HepG2 (cell line): ENCODE measurements around the gene EPHA2. TPM values are rescaled to one million over a fixed set of nuclear protein-coding genes. Genes with fewer than 3 reads are reported as not detected.

Experiments
- ADNP ChIP-seq: sonication (generic); formaldehyde crosslinking; IDR thresholded peaks from 2 replicates; pipeline ENCODE4 v1.4.0; 2020; ENCODE audit warnings: missing genetic modification reagents
- CBX2 ChIP-seq, 2 experiments: fragments of 200-600 bp in 1 of 2; sonication (generic); formaldehyde crosslinking in 1 of 2; IDR thresholded peaks; 2 replicates each; pipeline versions ENCODE4 v1.7.0 to v1.8.1; 2018 to 2022; ENCODE audit warnings: low read depth in 2 of 2, low read length in 1 of 2, mild to moderate bottlenecking in 1 of 2, missing genetic modification reagents in 1 of 2
- DMAP1 ChIP-seq: IDR thresholded peaks from 2 replicates; pipeline ENCODE4 v1.6.1; 2016
- FOXA1 ChIP-seq, 2 experiments: fragments of 450-650 bp in 1 of 2; sonication (generic) in 1 of 2; formaldehyde crosslinking in 1 of 2; IDR thresholded peaks; 2 replicates each; pipeline versions ENCODE4 v1.4.0 to v1.6.1; 2016 to 2020; ENCODE audit warnings: missing genetic modification reagents in 1 of 2
- FOXK1 ChIP-seq: sonication (generic); formaldehyde crosslinking; IDR thresholded peaks from 2 replicates; pipeline ENCODE4 v1.4.0; 2020; ENCODE audit warnings: low read depth, missing genetic modification reagents, borderline replicate concordance
- HNRNPK ChIP-seq: fragments of 200-400 bp; formaldehyde crosslinking; IDR thresholded peaks from 2 replicates; pipeline ENCODE4 v1.6.1; 2018; ENCODE audit warnings: low read length, low read depth, moderate library complexity, mild to moderate bottlenecking; ENCODE audit not compliant: poor library complexity, severe bottlenecking
- IRX3 ChIP-seq: sonication (generic); formaldehyde crosslinking; IDR thresholded peaks from 2 replicates; pipeline ENCODE4 v1.8.1; 2023; ENCODE audit warnings: mild to moderate bottlenecking, low read depth, missing genetic modification reagents, borderline replicate concordance
- KLF12 ChIP-seq: sonication (generic); formaldehyde crosslinking; IDR thresholded peaks from 2 replicates; pipeline ENCODE4 v1.4.0; 2020; ENCODE audit warnings: missing genetic modification reagents, borderline replicate concordance
- MAFK ChIP-seq, 2 experiments: IDR thresholded peaks in 1 of 2; conservative IDR thresholded peaks in 1 of 2; 2 replicates each; pipeline ENCODE4 v1.6.1; 2011; ENCODE audit warnings: improper control_type of control experiment in 2 of 2, low read length in 2 of 2
- MED13 ChIP-seq: sonication (generic); formaldehyde crosslinking; IDR thresholded peaks from 2 replicates; pipeline ENCODE4 v1.5.0; 2020; ENCODE audit warnings: missing genetic modification reagents
- SNAI1 ChIP-seq: sonication (generic); formaldehyde crosslinking; IDR thresholded peaks from 2 replicates; pipeline ENCODE4 v1.5.0; 2020; ENCODE audit warnings: mild to moderate bottlenecking, missing genetic modification reagents, borderline replicate concordance
- SP1 ChIP-seq, 2 experiments: fragments of 450-650 bp in 1 of 2; sonication (generic) in 1 of 2; formaldehyde crosslinking in 1 of 2; IDR thresholded peaks; 2 replicates each; pipeline versions ENCODE4 v1.4.0 to v1.6.1; 2016 to 2020; ENCODE audit warnings: missing genetic modification reagents in 1 of 2
- STAT5B ChIP-seq: sonication (generic); formaldehyde crosslinking; IDR thresholded peaks from 2 replicates; pipeline ENCODE4 v1.4.0; 2020; ENCODE audit warnings: missing genetic modification reagents
- TBX3 ChIP-seq: fragments of 450-650 bp; IDR thresholded peaks from 2 replicates; pipeline ENCODE4 v1.6.1; 2017; ENCODE audit warnings: antibody characterized with exemption, mild to moderate bottlenecking, inconsistent platforms, borderline replicate concordance
- ZBTB1 ChIP-seq: sonication (generic); formaldehyde crosslinking; IDR thresholded peaks from 2 replicates; pipeline ENCODE4 v1.4.0; 2020; ENCODE audit warnings: missing genetic modification reagents, borderline replicate concordance
- ZNF180 ChIP-seq: sonication (generic); formaldehyde crosslinking; IDR thresholded peaks from 2 replicates; pipeline ENCODE4 v1.4.0; 2020; ENCODE audit warnings: low read depth, missing genetic modification reagents, borderline replicate concordance
- ZNF543 ChIP-seq: sonication (generic); formaldehyde crosslinking; IDR thresholded peaks from 2 replicates; pipeline ENCODE4 v1.4.0; 2020; ENCODE audit warnings: mild to moderate bottlenecking, missing genetic modification reagents
- ZNF562 ChIP-seq: sonication (generic); formaldehyde crosslinking; IDR thresholded peaks from 2 replicates; pipeline ENCODE4 v1.8.0; 2022; ENCODE audit warnings: missing genetic modification reagents, borderline replicate concordance
- ZNF747 ChIP-seq: sonication (generic); formaldehyde crosslinking; IDR thresholded peaks from 2 replicates; pipeline ENCODE4 v1.8.1; 2023; ENCODE audit warnings: missing genetic modification reagents, mild to moderate bottlenecking, borderline replicate concordance
- polyA plus RNA-seq, 8 experiments: library from polyadenylated mRNA; depleted of rRNA in 3 of 8; stranded (reverse) in 7 of 8; unstranded in 1 of 8; fragments of >200 nt; fragmentation: Illumina TruSeq in 4 of 8; extraction: Trizol in 4 of 8; gene quantifications; 2 replicates each; pipeline versions ENCODE4 v1.2.1 to v1.2.3, GENCODE V29; 2011 to 2016; ENCODE audit warnings: low read depth in 4 of 8, missing spikeins in 1 of 8, mixed read lengths in 1 of 8; ENCODE audit not compliant: insufficient read depth in 1 of 8
- total RNA-seq, 5 experiments: library from RNA; depleted of rRNA; stranded (reverse); fragments of >200 nt; fragmentation: Illumina TruSeq; extraction: Trizol; gene quantifications; 2 replicates each; pipeline ENCODE4 v1.2.3, GENCODE V29; 2016; ENCODE audit warnings: low read depth in 1 of 5
- TF ChIP-seq, protein P1 (sequence below): sonication (generic); formaldehyde crosslinking; IDR thresholded peaks from 2 replicates; pipeline ENCODE4 v1.8.0; 2022; ENCODE audit warnings: mild to moderate bottlenecking, missing genetic modification reagents, borderline replicate concordance
- TF ChIP-seq, protein P2 (sequence below): sonication (generic); formaldehyde crosslinking; IDR thresholded peaks from 2 replicates; pipeline ENCODE4 v1.8.1; 2023; ENCODE audit warnings: mild to moderate bottlenecking, missing genetic modification reagents, borderline replicate concordance
- TF ChIP-seq, protein P3 (sequence below): sonication (generic); formaldehyde crosslinking; IDR thresholded peaks from 2 replicates; pipeline ENCODE4 v1.8.0; 2022; ENCODE audit warnings: mild to moderate bottlenecking, missing genetic modification reagents; ENCODE audit not compliant: insufficient replicate concordance
- TF ChIP-seq, protein P4 (sequence below): sonication (generic); formaldehyde crosslinking; IDR thresholded peaks from 2 replicates; pipeline ENCODE4 v1.4.0; 2020; ENCODE audit warnings: mild to moderate bottlenecking, missing genetic modification reagents
- TF ChIP-seq, protein P5 (sequence below): sonication (generic); formaldehyde crosslinking; IDR thresholded peaks from 2 replicates; pipeline ENCODE4 v1.4.0; 2020; ENCODE audit warnings: mild to moderate bottlenecking, missing genetic modification reagents

Gene EPHA2
- total and polyA plus RNA-seq, 2 of the 13 experiments (the other 11 are each of a cell fraction or from before 2014, with no cell fraction given) = 33.6 to 53.6 TPM

DNA sequence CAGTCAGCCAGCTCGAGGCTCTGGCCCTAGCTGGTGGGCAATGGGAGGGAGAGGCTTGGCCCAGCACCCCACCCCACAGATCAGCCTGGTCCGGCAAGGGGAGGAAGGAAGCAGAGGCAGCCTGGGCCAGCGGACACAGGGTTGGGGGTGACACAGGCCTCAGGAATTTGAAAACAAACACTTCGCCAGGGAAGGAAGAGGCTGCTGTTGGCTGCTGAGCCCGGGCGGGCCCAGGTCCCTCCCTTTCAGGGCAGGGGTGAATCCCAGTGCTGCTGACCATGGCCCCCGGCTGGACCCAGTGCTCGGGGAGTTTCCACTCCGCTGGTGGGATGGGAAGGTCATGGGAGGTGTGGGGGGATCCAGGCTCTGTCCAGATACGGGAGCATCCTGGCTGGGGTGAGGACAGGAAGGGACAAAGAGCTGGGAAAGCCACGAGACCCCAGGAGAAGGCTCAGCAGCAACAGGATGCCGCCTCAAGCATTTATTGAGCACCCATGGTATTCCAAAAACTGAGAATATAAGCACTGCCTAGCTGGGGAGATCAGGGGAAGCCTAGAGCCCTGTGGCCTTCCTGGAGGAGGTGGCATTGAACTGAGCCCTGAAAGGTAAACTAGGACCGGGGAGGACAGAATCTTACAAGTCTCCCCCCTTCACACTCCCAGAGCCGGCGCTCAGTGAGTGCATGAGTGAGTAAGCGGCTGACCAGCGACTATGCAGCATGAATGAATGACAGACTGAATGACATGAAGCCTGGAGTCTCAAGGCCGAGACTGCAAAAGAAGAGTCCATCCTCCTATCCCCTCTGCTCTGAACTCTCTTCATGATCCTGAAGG, 26.2 kb upstream of the EPHA2 start (continued):
- TF ChIP-seq ZNF747 (no peak), STAT5B (no peak), SP1 (IDR thresholded peaks at IDR 0.05) (no peak), SP1 (CRISPR knock-in tag; IDR thresholded peaks at IDR 0.05) (no peak), ZNF543 (CRISPR knock-in tag) (no peak), ADNP (CRISPR knock-in tag) (no peak), DMAP1 (CRISPR knock-in tag) (peak; percentile 26; the same call in 1 of the 2 replicates), SNAI1 (CRISPR knock-in tag) (no peak), FOXK1 (CRISPR knock-in tag) (0 out of 2 replicates have a peak, but pooled peaks have one; percentile 31), MED13 (CRISPR knock-in tag) (no peak), MAFK (conservative IDR thresholded peaks at IDR 0.05 in 1 of 2, IDR thresholded peaks at IDR 0.05 in 1 of 2; ENCODE audit: low read length in 2 of 2) (no peak), IRX3 (no peak), FOXA1 (IDR thresholded peaks at IDR 0.05) (no peak), FOXA1 (CRISPR knock-in tag; IDR thresholded peaks at IDR 0.05) (peak; percentile 75), ZNF562 (CRISPR knock-in tag) (no peak), TBX3 (no peak), CBX2 (IDR thresholded peaks at IDR 0.05; ENCODE audit: low read depth, low read length) (no peak), CBX2 (CRISPR knock-in tag; IDR thresholded peaks at IDR 0.05; ENCODE audit: low read depth) (no peak), KLF12 (CRISPR knock-in tag) (no peak), ZNF180 (no peak), HNRNPK (no peak), ZBTB1 (CRISPR knock-in tag) (no peak)
- TF ChIP-seq, protein P1, sequence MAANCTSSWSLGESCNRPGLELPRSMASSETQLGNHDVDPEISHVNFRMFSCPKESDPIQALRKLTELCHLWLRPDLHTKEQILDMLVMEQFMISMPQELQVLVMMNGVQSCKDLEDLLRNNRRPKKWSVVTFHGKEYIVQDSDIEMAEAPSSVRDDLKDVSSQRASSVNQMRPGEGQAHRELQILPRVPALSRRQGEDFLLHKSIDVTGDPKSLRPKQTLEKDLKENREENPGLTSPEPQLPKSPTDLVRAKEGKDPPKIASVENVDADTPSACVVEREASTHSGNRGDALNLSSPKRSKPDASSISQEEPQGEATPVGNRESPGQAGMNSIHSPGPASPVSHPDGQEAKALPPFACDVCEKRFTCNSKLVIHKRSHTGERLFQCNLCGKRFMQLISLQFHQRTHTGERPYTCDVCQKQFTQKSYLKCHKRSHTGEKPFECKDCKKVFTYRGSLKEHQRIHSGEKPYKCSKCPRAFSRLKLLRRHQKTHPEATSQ (CRISPR knock-in tag) = no peak
- TF ChIP-seq, protein P2, sequence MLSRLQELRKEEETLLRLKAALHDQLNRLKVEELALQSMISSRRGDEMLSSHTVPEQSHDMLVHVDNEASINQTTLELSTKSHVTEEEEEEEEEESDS (CRISPR knock-in tag) = no peak
- TF ChIP-seq, protein P3, sequence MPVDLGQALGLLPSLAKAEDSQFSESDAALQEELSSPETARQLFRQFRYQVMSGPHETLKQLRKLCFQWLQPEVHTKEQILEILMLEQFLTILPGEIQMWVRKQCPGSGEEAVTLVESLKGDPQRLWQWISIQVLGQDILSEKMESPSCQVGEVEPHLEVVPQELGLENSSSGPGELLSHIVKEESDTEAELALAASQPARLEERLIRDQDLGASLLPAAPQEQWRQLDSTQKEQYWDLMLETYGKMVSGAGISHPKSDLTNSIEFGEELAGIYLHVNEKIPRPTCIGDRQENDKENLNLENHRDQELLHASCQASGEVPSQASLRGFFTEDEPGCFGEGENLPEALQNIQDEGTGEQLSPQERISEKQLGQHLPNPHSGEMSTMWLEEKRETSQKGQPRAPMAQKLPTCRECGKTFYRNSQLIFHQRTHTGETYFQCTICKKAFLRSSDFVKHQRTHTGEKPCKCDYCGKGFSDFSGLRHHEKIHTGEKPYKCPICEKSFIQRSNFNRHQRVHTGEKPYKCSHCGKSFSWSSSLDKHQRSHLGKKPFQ (CRISPR knock-in tag) = peak; percentile 89
- TF ChIP-seq, protein P4, sequence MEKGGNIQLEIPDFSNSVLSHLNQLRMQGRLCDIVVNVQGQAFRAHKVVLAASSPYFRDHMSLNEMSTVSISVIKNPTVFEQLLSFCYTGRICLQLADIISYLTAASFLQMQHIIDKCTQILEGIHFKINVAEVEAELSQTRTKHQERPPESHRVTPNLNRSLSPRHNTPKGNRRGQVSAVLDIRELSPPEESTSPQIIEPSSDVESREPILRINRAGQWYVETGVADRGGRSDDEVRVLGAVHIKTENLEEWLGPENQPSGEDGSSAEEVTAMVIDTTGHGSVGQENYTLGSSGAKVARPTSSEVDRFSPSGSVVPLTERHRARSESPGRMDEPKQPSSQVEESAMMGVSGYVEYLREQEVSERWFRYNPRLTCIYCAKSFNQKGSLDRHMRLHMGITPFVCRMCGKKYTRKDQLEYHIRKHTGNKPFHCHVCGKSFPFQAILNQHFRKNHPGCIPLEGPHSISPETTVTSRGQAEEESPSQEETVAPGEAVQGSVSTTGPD = no peak
- TF ChIP-seq, protein P5, sequence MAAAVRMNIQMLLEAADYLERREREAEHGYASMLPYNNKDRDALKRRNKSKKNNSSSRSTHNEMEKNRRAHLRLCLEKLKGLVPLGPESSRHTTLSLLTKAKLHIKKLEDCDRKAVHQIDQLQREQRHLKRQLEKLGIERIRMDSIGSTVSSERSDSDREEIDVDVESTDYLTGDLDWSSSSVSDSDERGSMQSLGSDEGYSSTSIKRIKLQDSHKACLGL (CRISPR knock-in tag) = no peak
